Stimulated activated CD8-positive, alpha-beta memory T cell treated with anti-CD3 and anti-CD28 coated beads, Interleukin-7, amount 100 ng/mL, for 4 hours (primary cell): ENCODE data around the gene INTS7.

Experiments used
- DNase-seq, 2 donors: peaks; one replicate each; pipeline ENCODE4 v3.0.0-alpha.2; 2020; ENCODE audit warnings: low read depth in 2 of 2

INTS7 gene, protein sequence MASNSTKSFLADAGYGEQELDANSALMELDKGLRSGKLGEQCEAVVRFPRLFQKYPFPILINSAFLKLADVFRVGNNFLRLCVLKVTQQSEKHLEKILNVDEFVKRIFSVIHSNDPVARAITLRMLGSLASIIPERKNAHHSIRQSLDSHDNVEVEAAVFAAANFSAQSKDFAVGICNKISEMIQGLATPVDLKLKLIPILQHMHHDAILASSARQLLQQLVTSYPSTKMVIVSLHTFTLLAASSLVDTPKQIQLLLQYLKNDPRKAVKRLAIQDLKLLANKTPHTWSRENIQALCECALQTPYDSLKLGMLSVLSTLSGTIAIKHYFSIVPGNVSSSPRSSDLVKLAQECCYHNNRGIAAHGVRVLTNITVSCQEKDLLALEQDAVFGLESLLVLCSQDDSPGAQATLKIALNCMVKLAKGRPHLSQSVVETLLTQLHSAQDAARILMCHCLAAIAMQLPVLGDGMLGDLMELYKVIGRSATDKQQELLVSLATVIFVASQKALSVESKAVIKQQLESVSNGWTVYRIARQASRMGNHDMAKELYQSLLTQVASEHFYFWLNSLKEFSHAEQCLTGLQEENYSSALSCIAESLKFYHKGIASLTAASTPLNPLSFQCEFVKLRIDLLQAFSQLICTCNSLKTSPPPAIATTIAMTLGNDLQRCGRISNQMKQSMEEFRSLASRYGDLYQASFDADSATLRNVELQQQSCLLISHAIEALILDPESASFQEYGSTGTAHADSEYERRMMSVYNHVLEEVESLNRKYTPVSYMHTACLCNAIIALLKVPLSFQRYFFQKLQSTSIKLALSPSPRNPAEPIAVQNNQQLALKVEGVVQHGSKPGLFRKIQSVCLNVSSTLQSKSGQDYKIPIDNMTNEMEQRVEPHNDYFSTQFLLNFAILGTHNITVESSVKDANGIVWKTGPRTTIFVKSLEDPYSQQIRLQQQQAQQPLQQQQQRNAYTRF

DNA sequence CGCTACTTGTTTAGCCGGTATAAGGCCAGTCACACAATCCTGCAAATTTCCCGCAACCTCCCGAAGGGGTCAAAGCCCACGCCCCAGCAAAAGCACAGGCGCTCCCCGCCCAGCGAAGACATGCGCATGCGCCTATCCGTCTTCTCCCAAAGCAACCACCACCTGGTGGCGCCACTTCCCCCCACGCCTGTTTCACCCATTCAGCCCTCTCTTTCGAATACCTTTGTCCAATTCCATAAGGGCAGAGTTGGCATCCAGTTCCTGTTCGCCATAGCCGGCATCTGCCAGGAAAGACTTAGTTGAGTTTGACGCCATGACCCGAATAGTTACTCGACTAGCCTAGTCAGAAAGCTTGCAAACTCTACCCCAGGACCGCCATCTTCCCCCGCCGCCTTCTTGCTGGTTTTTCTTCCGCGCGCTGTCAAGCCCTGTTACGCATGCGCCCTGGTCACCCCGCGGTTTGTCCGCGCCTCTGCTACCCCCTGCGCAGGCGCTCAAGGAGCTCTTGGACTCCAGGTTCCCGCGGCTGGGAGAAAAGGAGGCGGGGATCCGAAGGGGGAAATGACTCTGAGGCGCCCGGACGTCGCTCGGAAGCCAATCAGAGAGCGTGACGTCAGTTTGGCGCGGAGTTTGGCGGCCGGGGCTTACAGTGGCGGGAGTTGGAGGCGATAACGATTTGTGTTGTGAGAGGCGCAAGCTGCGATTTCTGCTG, at the start of gene INTS7, which contains the start of gene DTL:
Gene INTS7, minus strand, starts transcription at position 435 of the 712 bp plus-strand sequence. Its CDS starts 120 bp downstream, at position 315.
Gene DTL, plus strand, starts transcription at position 626 of the 712 bp plus-strand sequence. CDS start 143 bp downstream, outside the sequence.
- peak; percentile 98 for DNase-seq

DNA sequence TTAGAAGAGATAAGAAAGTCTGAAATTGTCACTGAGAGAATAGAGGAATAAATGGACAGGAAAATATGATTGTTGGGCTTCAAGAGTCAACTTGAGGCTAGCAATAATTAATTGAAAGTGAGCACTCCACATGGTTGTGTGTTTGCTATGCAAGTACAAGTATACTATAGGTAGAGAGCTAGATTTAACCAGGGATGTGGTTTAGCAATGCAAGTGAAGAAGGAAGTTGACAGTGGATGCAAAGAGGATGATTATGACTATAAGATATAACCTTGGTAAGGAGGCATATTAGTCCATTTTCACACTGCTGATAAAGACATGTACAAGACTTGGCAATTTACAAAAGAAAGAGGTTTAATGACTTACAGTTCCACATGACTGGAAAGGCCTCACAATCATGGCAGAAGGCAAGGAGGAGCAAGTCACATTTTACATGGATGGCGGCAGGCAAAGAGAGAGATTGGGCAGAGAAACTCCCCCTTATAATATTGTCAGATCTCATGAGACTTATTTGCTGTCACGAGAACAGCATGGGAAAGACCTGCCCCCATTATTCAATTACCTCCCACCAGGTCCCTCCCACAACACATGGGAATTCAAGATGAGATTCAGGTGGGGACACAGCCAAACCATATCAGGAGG, 47.5 kb upstream of the INTS7 start:
- DNase-seq = no peak

DNA sequence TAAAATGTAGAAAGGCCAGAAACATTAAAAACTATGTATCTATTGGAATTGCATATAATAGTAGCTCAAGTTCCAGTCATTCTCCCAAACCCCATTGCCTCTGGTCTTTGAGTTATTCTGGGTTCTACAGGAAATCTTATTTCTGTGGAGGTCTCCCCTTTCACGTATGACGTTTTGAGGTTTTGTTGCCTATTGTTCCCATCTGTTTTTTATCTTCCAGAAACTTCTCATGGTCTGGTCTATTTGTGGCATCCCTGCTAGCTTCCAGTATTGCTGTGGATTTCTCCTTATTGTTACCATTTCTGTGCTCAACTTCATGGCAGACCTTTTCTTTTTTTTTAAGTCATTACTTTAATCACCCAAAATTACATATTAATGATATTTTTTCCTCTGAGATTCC, 43.5 kb upstream of the INTS7 start:
- no peak for DNase-seq

DNA sequence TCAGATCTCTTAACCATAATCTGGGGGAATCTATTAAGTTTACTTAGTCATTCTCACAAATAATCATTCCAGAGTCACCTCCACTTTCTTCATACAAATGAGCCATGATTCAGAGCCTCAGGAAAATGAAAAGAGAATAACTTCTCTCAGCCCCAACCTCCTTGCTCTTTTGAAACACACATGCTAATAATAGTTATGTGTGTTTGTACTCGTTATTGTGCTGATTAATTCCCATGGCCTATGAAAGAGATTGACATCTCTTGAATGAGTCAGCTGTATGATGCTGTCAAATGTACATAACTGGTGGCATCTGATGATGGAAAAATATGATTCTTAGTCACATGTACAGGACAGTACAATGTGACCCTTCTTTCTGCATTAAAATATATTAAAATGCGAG, 41.7 kb upstream of the INTS7 start:
- DNase-seq = no peak

DNA sequence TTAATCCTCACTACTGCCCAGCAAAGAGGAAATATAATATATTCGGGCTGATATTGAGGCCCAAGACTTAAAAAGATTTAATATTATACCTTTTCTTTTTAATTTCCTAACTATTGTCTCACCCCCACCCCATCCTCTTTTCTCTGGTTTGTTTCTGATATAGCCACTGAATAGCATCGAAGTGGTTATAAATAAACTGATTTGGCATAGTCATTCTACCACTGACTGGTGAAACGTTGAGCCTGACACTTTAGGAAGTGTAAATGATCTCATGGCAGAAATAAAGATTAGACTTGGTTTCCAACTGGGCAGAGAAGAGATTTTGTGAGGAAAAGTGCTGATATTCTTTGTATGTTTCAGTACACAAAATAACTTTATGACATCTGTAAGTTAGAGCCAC, 39.5 kb upstream of the INTS7 start:
- DNase-seq = no peak

DNA sequence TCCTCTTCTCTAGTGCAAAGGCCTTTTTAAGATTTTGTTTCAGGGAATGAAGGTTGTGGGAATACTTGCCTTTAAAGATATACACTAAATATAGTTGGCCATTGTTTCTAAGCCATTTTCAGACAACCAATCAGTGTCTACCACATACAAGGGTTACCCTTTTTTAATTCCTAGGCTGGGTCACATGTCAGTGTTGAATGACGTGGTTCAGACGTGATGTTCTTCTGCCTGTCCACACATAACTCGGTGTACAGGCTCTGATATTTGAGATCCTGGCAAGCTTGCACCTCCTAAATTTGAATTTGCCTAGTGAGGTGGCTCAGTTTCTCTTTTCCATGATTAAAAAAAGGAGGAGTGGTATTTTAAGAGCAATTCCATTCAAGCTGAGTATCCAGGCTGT, 39.0 kb upstream of the INTS7 start:
- DNase-seq = no peak

DNA sequence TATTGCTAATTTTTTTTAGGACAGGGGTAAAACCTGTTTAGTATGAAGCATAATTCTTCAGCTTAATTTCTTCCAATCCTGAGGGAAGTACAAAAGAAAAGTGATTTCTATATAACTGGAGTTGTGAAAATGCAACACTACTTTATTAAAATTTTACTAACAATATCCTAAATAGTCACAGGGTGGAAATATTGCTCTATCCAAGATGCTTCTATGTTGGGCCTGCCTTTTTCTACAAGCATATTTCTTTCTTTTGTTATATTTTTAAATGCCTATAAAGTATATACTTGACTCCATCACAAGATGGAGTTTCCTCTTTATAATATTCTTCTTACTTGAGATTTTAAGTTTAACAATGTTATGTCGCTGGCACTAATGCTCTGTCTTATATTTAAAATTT, 38.1 kb upstream of the INTS7 start:
- DNase-seq = no peak

DNA sequence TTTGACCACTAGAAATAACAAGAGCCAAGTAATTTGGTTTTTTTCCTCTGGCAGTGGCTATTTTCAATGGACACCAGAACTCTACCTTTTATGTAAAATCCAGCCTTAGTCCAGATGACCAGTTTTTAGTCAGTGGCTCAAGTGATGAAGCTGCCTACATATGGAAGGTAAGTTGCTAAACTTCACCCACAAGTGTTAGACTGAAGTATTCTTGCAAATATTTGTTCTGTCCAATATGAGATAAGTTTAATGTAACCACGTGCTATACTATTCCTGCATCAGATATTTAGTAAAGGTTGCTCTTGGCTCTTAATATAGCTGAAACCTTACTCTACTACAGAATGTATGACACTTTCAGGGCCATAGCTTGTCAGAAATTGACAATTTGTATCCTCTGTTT, 36.7 kb upstream of the INTS7 start:
- DNase-seq = no peak

DNA sequence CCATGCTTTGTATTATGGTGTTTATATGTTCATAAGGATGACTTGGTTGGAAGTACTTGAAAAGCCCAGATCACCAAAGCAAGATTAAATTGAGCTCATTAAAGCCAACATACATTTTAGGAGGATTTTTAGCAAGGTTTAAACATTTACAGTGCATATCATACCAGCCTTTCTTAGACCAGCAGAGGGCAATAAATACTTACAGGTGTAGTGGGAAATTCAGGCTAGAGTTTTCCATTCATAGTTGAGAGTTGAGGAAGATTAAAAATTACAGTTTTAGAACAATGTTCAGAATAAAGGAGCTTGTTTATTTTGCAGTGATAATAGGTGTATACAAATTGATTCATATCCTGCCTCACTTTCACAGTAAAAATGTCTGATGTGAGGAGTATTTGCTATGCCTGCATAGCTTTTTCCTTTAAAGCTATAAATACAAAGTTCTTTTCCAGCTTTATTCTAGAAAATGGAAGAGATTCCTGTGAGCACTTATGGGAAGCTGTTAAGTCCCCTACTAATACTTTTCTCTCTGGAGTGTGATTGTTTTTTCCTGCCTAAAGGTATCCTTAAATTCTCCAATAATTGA, 35.5 kb upstream of the INTS7 start:
- no peak for DNase-seq

DNA sequence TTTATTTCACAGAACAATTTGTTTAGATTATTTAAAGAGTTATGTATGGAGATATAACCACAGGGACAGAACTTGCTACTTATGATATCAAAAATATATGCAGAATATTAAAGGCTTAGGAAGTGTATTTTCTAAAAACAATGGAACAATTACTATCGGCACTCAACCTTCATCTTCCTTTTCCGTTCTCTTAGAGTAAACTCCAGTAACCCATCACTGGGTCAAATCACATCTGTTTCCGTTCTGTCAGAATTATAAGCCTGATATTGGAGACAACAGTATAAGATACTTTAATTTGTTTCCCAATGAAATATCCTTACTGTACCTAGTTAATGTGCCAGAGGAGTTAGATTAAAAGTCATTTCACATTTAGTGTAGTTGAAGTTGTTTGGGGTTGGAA, 32.4 kb upstream of the INTS7 start:
- DNase-seq = no peak

DNA sequence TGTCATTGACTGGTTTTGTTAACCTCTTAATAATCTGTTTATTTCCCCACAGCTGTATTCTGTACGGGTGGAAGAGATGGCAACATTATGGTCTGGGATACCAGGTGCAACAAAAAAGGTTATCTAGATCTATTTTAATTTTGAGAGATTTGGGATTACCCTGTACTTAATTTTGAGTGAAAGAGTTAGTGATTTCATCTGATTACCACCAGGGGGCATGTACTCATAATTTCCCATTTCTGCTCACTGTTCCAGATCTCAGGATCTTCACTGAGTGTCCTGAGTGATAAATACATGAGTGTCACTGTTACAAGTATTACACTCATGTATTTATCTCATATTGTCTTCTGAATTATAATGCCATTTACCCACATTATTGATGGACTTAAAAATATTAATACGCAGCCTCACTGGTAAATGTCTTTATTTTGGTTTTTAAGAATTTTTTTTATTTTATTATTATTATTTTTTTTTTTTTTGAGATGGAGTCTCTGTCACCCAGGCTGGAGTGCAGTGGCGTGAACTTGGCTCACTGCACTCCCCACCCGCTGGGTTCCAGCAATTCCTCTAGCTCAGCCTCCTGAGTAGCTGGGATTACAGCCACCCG, 27.6 kb upstream of the INTS7 start:
- DNase-seq = no peak

DNA sequence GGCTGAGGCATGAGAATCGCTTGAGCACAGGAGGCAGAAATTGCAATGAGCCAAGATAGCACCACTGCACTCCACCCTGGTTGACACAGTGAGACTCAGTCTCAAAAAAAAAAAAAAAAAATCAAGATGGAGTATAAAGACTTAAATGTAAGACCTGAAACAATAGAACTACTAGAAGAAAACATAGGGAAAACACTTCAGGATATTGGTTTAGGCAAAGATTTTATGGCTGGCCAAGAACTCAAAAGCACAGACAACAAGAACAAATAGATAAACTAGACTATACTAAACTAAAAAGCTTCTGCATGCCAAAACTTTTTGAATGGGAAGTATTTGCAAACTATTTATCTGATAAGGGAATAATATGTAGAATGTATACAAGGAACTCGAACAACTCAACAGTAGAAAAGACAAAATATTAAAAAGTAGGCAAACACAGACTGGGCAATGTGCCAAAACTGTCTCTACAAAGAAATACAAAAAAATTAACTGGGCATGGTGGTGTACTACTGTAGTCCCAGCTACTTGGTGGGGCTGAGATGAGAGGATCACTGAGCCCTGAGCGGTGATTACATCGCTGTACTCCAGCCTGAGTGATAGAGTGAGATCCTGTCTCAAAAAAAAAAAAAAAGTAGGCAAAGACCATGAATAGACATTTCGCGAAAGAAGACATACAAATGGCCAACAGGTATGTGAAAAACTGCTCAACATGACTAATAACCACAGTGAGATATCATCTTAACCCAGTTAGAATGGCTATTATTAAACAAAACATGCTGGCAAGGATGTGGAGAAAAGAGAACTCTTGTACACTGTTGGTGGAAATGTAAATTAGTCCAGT, 25.5 kb upstream of the INTS7 start:
- DNase-seq = no peak

DNA sequence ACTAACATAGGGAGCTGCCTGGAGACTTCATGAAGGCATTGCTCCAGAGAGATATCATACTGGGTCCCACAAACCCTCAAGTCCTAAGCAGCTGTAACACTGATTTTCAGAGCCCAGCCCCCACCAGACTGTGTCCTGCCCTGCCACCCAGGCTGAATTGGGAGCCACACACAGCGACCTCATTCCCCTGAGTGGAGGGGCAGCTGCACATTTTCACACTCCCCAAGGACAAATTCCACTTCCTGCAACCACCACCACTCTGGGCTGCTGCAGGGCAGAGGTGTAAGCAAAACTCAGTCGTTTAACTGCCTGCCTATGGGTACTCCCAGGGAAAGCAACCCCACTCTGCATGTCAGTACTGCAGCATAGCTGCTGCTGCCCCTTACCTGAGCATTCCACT, 20.0 kb upstream of the INTS7 start:
- no peak for DNase-seq

DNA sequence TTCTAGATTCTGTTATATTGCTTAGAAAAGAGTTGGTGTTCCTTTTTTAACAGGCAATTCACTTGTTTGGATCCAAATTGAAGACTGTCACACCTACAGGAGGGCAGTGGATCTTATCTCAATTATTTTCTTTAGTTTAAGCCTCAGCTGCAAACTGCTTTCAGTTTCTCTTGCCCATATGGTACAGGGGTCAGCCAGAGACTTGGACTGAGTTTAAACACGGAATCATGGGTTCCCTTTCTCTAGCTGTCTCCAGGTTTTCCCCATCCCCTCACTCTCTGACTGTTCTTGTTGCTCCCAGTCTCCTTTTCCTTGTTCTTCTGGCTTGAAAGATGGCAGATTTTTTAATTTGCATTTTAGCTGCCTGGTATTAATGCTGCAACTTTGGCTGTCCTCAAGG, 18.6 kb upstream of the INTS7 start:
- no peak for DNase-seq

DNA sequence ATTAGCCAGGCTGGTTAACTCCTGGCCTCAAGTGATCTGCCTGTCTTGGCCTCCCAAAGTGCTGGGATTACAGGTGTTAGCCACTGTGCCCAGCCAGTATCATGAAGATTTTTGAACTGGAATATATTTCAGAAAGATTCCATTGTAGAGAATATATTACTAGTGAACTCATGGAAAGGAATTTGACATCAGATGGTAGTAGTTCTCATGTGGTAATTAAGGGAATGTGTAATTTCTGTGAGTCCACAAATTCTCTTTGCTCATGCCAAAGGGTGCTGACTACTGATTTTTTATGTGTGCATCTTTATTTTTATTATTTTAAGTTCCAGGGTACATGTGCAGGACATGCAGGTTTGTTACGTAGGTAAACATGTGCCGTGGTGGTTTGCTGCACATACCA, 10.6 kb upstream of the INTS7 start:
- no peak for DNase-seq

DNA sequence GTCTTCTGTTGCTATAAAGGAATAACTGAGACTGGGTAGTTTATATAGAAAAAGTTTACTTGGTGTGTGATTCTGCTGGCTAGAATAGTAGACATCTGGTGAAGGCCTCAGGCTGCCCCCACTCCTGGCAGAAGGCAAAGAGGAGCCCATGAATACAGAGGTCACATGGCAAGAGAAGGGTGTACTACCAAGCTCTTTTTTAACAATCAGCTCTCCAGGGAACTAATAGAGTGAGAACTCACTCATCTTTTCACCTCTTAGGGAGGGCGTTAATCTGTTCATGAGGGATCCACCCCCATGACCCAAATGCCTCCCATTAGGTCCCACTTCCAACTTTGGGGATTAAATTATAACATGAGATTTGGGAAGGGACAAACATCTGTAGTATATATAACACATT, 9.5 kb upstream of the INTS7 start:
- no peak for DNase-seq

DNA sequence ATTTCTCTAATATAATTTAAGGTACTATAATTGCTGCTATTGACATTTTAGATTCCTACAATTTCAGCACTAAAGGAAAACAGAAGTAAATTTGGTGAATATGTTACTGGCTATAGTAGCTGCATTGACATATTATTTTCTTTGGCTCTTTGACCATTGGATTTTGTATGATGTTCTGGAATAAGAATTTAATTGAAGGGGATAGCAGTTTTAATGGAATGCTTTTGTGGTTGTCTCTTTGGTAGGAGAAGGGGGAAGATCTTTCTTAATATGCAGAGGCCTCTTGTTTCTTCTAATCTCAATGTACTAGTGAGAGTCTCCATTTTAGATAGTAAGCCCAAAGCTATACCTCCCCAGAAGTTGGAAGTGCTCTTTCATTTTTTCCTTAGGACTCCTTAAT, 7.1 kb upstream of the INTS7 start:
- no peak for DNase-seq

DNA sequence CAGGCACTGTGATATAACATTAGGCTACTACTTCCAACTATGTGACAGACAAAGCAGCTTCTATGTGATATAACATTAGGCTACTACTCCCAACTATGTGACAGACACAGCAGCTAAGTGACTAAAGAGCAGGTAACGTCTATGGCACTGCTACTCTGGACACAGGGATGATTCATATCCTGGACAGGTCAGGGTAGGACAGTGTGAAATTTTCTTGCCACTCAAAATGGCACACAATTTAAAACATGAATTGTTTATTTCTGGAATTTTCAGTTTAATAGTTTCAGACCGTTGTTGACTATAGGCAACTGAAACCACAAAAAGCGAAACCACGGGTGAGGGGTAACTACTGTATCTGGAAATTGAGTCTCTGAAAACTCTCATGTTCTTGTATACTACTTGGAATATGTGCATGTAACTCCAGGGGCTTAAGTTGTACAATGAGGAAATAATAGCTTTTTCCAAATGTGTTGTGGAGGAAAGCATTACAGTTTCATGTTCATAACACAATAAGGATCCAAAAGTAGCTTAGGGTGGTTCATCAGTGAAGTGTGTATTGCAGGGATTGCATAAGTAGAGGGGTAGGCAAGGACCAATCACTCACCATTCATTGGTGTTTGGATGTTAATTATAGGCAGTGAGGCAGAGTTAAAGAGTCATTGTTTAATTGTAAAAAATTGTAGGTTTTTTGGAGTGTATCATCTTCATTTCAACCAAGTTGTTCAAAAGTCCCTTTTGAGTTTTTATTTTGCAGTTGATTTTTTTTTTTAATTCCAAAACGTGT, 5.5 kb upstream of the INTS7 start:
- DNase-seq = no peak

DNA sequence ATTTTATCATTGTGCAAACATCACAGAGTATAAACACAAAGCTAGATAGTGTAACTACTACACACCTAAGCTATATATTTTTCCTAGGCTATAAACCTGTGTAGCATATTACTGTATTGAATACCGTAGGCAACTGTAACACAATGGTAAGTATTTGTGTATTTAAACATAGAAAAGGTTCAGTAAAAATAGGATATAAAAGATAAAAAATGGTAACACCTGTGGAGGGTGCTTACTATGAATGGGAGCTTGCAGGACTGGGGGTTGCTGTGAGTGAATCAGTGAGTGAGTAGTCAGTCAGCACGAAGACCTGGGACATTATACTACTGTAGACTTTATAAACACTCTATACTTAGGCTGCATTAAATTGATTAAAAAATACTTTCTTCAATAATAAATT, 4.3 kb upstream of the INTS7 start:
- no peak for DNase-seq
